ENCODE measurements around the gene PSD2.

PSD2 gene

GRCh38 chr5:139763280-139763929, 32.2 kb upstream of the PSD2 start:
- no peak for DNase-seq (ENCODE audit: low read depth in 2 of 2, low spot score in 1 of 2)

GRCh38 chr5:139763930-139764791, 31.4 kb upstream of the PSD2 start:
- no peak for DNase-seq (ENCODE audit: low read depth in 2 of 2, low spot score in 1 of 2)

- DNase-seq (ENCODE audit: low read depth in 2 of 2, low spot score in 1 of 2), result no peak
Measured at GRCh38 chr5:139764886-139765408, 30.7 kb upstream of the PSD2 start.

GRCh38 chr5:139765409-139766217, 30.0 kb upstream of the PSD2 start:
- peak; percentile 54 to 62 for DNase-seq (ENCODE audit: low read depth in 2 of 2, low spot score in 1 of 2)

- no peak for DNase-seq (ENCODE audit: low read depth in 2 of 2, low spot score in 1 of 2)
Measured at GRCh38 chr5:139767960-139768359, 27.6 kb upstream of the PSD2 start.

- no peak for DNase-seq (ENCODE audit: low read depth in 2 of 2, low spot score in 1 of 2)
Measured at GRCh38 chr5:139768807-139769465, 26.7 kb upstream of the PSD2 start.

DNA sequence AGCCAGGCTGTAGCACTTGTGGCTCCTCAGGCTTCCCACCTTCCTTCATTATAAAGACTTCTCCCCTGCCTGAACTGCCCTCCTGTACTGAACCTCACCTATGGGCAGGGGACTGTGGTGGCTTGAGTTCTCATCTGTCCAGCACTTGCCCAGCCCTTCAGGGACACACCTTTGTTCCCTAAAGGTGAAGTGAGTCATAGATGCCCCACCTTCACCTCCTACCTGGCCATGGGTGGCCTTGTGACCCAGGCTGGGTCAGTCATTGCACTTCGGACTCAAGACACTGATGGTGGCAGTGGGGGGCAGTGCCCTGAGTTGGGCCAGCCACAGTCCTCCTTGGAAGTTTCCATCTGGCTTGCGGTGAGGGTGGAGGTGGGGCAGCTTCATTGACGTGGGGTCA, 26.1 kb upstream of the PSD2 start:
- no peak for DNase-seq (ENCODE audit: low read depth in 2 of 2, low spot score in 1 of 2)

DNA sequence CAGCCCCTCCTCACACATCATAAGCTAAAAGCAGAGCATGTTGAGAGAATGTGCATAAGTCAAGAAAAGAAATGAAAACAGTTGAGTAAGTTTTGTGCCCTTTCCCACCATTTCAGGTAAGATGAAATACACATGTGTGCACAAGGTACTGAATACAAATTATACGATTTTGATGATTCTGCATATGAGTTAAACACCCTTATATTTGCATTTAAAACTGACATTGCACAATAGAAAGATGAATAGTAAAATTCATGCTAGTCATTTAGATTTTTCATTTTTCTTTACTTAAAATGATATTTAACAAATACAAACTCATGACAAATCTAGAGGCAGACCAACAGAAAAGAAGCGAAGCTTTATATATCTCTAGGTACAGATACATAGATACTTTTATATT, 24.9 kb upstream of the PSD2 start:
- DNase-seq (ENCODE audit: low read depth in 2 of 2, low spot score in 1 of 2), result no peak

- DNase-seq (ENCODE audit: low read depth in 2 of 2, low spot score in 1 of 2), result no peak
Measured at GRCh38 chr5:139772089-139772791, 23.4 kb upstream of the PSD2 start.

DNA sequence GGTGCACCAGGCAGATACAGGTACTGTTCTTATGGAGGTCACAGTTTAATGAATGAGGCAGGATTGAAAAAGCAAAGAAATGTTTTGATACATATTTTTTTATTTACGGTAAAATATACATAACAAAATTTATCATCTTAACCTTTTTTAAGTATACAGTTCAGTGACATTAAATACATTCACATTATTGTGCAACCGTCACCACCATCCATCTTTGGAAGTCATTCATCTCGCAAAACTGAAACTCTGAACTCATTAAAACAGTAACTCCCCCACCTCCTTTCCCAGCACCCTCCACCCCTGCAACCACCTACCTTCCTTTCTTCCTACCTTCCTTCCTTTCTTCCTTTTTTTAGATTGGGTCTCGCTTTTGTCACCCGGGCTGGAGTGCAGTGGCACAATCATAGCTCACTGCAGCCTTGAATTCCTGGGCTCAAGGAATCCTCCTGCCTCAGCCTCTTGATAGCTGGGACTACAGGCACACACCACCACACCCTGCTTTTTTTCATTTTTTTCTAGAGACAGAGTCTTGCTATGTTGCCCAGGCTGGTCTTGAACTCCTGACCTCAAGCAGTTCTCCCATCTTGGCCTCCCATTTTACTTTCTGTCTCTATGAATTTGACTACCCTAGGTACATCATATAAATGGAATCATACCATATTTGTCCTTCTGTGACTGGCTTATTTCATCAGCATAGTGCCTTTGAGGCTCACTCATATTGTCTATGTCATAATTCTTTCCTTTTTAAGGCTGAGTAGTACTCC, 22.5 kb upstream of the PSD2 start:
- no peak for DNase-seq (ENCODE audit: low read depth in 2 of 2, low spot score in 1 of 2)

GRCh38 chr5:139774980-139775661, 20.5 kb upstream of the PSD2 start:
- DNase-seq (ENCODE audit: low read depth in 2 of 2, low spot score in 1 of 2), result peak; percentile 43 to 56

DNA sequence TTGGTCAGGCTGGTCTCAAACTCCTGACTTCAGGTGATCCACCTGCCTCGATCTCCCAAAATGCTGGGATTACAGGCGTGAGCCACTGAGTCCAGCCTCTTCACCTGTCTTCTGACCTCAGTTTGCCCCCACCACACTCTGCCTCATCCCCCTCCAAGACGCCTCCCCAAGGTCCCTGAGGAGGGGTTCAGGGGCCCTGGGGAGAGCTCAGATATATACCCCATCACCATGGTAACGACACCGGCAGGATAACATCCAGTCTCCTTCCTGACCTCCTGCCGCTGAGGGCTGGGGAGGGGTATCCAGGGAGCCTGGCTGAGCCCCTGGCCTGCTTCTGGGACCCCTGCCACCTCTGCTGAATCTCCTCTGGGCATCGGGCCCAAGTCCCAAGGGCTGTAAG, 19.7 kb upstream of the PSD2 start:
- DNase-seq (ENCODE audit: low read depth in 2 of 2, low spot score in 1 of 2), result no peak

DNA sequence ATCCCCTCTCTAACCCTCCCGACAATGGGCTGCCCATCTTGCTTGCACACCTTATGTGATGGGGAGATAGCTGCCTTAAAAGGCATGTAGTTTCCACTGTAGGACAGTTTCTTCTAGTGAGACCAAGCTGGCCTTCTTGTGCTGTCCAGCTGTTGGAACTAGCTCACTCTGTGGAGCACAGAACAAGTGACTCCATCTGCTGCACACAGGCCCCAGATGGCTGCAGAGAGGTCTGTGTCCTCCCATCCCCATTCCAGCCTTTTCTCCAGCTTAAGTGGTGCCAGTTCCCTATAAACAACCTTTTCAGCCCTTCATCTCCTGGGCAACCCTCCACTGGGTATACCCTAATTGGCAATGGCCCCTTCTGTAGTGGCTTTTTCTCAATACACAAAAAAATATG, 18.7 kb upstream of the PSD2 start:
- DNase-seq (ENCODE audit: low read depth in 2 of 2, low spot score in 1 of 2), result no peak

DNA sequence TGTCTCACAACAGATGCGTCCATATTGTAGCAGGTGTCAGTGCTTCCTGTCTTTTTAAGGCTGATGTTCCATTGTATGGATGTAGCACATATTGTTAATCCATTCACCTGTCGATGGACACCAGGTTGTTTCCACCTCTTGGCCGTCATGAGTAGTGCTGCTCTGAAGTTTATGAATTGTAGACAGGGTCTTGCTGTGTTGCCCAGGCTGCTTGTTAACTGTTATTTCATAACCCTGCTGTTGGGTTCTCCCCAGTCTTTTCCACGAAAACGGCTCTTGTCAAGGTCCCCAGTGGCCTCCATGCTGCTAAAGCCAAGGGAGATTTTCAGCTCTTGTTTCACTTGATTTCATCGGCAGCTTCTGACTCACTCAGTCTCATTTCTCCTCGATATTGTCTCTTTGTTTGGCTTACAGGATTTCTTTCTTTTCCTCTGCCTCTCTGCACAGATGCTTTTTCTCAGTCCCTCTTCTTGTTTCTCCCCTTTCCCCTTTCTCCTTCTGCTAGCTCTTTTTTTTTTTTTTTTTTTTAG, 12.1 kb upstream of the PSD2 start:
- no peak for DNase-seq (ENCODE audit: low read depth in 2 of 2, low spot score in 1 of 2)

DNA sequence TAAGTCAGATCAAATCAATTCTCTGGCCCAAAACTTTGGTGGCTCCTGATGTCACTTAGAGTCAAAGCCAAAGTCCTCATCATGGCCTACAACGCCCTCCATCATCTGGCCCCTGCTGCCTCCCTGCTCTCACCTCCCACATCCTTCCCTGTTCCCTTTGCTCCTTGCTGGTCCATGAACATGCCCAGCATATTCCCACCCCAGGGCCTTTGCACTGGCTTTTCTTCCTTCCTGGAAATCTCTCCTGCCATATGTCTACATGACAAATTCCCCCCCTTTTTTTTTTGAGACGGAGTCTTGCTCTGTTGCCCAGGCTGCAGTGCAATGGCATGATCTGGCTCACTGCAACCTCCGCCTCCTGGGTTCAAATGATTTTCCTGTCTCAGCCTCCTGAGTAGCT, 11.1 kb upstream of the PSD2 start:
- no peak for DNase-seq (ENCODE audit: low read depth in 2 of 2, low spot score in 1 of 2)

GRCh38 chr5:139787257-139787567, 8.4 kb upstream of the PSD2 start:
- DNase-seq (ENCODE audit: low read depth in 2 of 2, low spot score in 1 of 2), result no peak

GRCh38 chr5:139787568-139788293, 7.9 kb upstream of the PSD2 start:
- DNase-seq (ENCODE audit: low read depth in 2 of 2, low spot score in 1 of 2), result peak; percentile 72 to 86

DNA sequence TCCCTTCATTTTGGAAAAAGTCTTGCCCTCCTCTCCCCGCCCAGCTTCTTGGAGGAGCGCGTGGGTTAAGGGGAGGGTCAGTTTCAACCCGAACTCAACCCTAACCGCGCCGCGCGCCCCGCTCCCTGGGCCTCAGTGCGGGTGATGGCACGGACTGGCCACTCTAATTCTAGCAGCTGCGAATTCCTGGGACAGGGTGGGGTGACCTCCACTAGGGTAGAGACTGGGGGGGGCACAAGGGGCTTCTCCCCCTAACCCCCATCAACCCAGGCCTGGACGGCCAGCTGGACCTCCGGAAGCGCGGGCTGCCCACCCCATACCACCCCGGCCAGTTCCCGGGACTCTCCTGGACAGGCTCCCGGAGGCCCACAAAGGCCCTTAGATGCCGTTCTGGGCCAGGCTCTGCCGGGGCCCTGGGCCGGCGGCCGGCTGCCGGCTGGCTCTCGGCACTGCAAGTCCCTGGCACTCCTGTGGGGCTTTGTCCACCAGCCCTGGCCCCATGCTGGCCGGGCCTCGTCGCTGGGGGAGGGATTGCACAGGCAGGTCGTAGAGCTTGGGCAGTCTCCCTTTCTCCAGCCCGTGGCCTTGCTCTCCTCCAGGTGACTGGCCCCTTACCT, 7.2 kb upstream of the PSD2 start:
- no peak for DNase-seq (ENCODE audit: low read depth in 2 of 2, low spot score in 1 of 2)
